ENCODE measurements around the gene MTX1.
"Not testable (repeated sequence)": the region's sequence is repeated elsewhere in the genome, so short reads cannot be mapped to it uniquely, and the experiment has no call there.

Gene MTX1

GRCh38 chr1:155232001-155232978 is 23.8 kb downstream of the MTX1 start:
- H3K36me3 ChIP-seq (ENCODE audit: control insufficient read depth in 5 of 5, insufficient read depth in 5 of 5, low read length in 5 of 5) = peaks cover 0 to 21% (median 18%) of the 10 kb centered on the region in 5 donors
- H3K4me3 ChIP-seq (ENCODE audit: low read depth in 1 of 5, low read length in 5 of 5); H3K9ac ChIP-seq (ENCODE audit: low read length in 5 of 5); H3K27me3 ChIP-seq (ENCODE audit: control insufficient read depth in 5 of 5, insufficient read depth in 4 of 5, low read length in 5 of 5); H3K27ac ChIP-seq (ENCODE audit: low read depth, low read length); H3K9me3 ChIP-seq (ENCODE audit: control insufficient read depth in 5 of 5, low read length in 5 of 5): not testable (repeated sequence)
- peaks cover 5 to 11% (median 6%) of the 10 kb centered on the region in 5 donors for H3K4me1 ChIP-seq (ENCODE audit: control insufficient read depth in 5 of 5, insufficient read depth in 5 of 5, low read length in 5 of 5)

GRCh38 chr1:155233502-155233901 is 25.0 kb downstream of the MTX1 start:
- peaks cover 0 to 29% (median 22%) of the 10 kb centered on the region in 5 donors for H3K36me3 ChIP-seq (ENCODE audit: control insufficient read depth in 5 of 5, insufficient read depth in 5 of 5, low read length in 5 of 5)
- H3K9me3 ChIP-seq (ENCODE audit: control insufficient read depth in 5 of 5, low read length in 5 of 5); H3K4me3 ChIP-seq (ENCODE audit: low read depth in 1 of 5, low read length in 5 of 5); H3K27ac ChIP-seq (ENCODE audit: low read depth, low read length); H3K9ac ChIP-seq (ENCODE audit: low read length in 5 of 5); H3K4me1 ChIP-seq (ENCODE audit: control insufficient read depth in 5 of 5, insufficient read depth in 5 of 5, low read length in 5 of 5); H3K27me3 ChIP-seq (ENCODE audit: control insufficient read depth in 5 of 5, insufficient read depth in 4 of 5, low read length in 5 of 5): not testable (repeated sequence)

DNA sequence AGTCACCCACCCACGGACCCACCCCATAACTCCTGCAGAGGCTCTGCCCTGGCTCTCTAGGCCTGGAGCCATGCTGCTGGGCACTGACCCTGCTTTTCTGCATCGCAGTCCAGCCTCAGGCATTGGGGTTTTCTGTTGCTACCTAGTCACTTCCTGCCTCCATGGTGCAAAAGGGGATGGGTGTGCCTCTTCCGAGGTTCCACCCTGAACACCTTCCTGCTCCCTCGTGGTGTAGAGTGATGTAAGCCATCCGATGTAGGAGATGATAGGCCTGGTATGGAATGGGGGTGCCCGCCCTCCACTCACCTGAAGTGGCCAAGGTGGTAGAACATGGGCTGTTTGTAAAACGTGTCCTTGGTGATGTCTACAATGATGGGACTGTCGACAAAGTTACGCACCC is 26.9 kb downstream of the MTX1 start:
- not testable (repeated sequence) for H3K4me3 ChIP-seq (ENCODE audit: low read depth in 1 of 5, low read length in 5 of 5); H3K9ac ChIP-seq (ENCODE audit: low read length in 5 of 5); H3K9me3 ChIP-seq (ENCODE audit: control insufficient read depth in 5 of 5, low read length in 5 of 5); H3K4me1 ChIP-seq (ENCODE audit: control insufficient read depth in 5 of 5, insufficient read depth in 5 of 5, low read length in 5 of 5); H3K27me3 ChIP-seq (ENCODE audit: control insufficient read depth in 5 of 5, insufficient read depth in 4 of 5, low read length in 5 of 5); H3K27ac ChIP-seq (ENCODE audit: low read depth, low read length)
- H3K36me3 ChIP-seq (ENCODE audit: control insufficient read depth in 5 of 5, insufficient read depth in 5 of 5, low read length in 5 of 5) = peaks cover 0 to 40% (median 22%) of the 10 kb centered on the region in 5 donors

DNA sequence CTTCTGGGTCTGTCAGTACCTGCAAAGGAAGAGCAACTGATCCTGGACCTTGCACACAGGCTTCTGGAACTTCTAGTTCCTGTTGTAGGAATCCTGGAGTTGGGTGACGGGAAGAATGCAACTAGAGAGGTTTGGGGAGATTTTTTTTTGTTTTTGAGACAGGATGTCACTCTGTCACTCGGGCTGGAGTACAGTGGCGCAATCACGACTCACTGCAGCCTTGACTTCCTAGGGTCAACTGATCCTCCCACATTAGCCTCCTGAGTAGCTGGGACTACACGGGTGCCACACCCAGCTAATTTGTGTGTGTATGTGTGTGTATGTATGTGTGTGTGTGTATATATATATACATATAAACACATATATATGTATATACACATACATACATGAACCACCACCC is 28.0 kb downstream of the MTX1 start:
- no peaks in the 10 kb centered on the region for H3K27me3 ChIP-seq (ENCODE audit: control insufficient read depth in 5 of 5, insufficient read depth in 4 of 5, low read length in 5 of 5)
- H3K4me3 ChIP-seq (ENCODE audit: low read depth in 1 of 5, low read length in 5 of 5) = no peak overlapping the region
- H3K9ac ChIP-seq (ENCODE audit: low read length in 5 of 5) = no peak overlapping the region
- H3K36me3 ChIP-seq (ENCODE audit: control insufficient read depth in 5 of 5, insufficient read depth in 5 of 5, low read length in 5 of 5) = peaks cover 0 to 40% (median 22%) of the 10 kb centered on the region in 5 donors
- no peaks in the 10 kb centered on the region for H3K9me3 ChIP-seq (ENCODE audit: control insufficient read depth in 5 of 5, low read length in 5 of 5)
- peaks cover 0 to 19% (median 13%) of the 10 kb centered on the region in 5 donors for H3K4me1 ChIP-seq (ENCODE audit: control insufficient read depth in 5 of 5, insufficient read depth in 5 of 5, low read length in 5 of 5)
- no peak overlapping the region for H3K27ac ChIP-seq (ENCODE audit: low read depth, low read length)

DNA sequence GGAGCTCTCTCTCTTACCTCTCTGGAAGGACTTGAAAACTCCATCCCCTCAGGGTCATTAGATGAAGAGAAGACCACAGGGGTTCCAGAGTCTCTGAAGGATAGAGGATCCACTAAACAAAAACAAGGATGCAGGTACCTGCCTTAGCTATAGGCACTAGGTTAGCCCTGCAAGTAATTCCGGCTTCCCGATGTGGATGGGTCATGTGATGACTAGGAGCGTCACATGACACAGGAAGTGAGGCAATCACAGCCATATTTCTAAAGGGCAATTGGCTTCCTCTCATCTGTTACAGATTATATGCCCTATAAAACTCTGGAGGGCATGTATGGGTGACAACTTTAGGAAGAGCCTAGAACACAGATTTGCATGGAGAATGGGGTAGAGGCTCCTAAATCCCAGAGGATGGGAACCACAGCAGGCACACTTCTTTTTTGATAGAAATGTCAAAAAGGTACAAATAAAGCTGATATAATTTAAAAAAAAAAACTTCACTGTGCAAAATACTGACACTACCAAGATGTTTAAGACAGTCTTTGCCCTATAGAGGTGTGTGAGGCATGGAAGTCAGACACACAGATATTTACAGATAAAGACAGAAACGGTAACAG is 32.7 kb downstream of the MTX1 start:
- Histone ChIP-seq H3K36me3 (ENCODE audit: control insufficient read depth in 5 of 5, insufficient read depth in 5 of 5, low read length in 5 of 5) (peaks cover 0 to 30% (median 15%) of the 10 kb centered on the region in 5 donors), H3K4me1 (ENCODE audit: control insufficient read depth in 5 of 5, insufficient read depth in 5 of 5, low read length in 5 of 5) (peaks cover 4 to 42% (median 28%) of the 10 kb centered on the region in 5 donors), H3K4me3 (ENCODE audit: low read depth in 1 of 5, low read length in 5 of 5) (peak overlapping the region; percentile 63 to 81 (median 65)), H3K9me3 (ENCODE audit: control insufficient read depth in 5 of 5, low read length in 5 of 5) (no peaks in the 10 kb centered on the region), H3K27ac (ENCODE audit: low read depth, low read length) (peak overlapping the region; percentile 16), H3K27me3 (ENCODE audit: control insufficient read depth in 5 of 5, insufficient read depth in 4 of 5, low read length in 5 of 5) (peaks cover 0 to 3% (median 0%) of the 10 kb centered on the region in 5 donors), H3K9ac (ENCODE audit: low read length in 5 of 5) (peak overlapping the region in 2 of 5 donors; percentile 21 to 65)

DNA sequence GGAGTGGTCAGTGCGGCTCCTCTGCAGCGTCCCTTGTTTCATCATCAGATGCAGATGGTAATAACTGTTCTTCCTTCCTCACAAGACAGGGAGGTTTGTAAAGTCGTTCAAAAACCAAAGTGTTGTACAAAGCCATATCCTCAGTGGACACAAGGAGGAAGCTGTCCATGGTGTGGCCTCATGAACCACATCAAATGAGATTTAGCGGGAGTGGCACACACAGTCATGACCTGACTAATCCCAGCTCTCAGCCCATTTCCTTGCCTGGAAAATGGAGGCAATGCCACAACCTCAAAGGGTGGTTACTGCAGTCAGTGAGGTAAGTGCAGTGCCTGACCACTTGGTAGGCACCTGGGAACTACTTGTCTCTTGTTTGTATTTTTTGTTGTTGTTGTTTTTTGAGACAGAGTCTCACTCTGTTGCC is 33.4 kb downstream of the MTX1 start:
- Histone ChIP-seq H3K9me3 (ENCODE audit: control insufficient read depth in 5 of 5, low read length in 5 of 5) (no peaks in the 10 kb centered on the region), H3K27ac (ENCODE audit: low read depth, low read length) (no peak overlapping the region)

GRCh38 chr1:155242805-155243358 is 34.4 kb downstream of the MTX1 start:
- Histone ChIP-seq H3K4me1 (ENCODE audit: control insufficient read depth in 5 of 5, insufficient read depth in 5 of 5, low read length in 5 of 5) (peaks cover 4 to 42% (median 28%) of the 10 kb centered on the region in 5 donors), H3K4me3 (ENCODE audit: low read depth in 1 of 5, low read length in 5 of 5) (peak overlapping the region in 4 of 5 donors; percentile 69 to 80 (median 78)), H3K9ac (ENCODE audit: low read length in 5 of 5) (peak overlapping the region in 1 of 5 donors; percentile 78), H3K36me3 (ENCODE audit: control insufficient read depth in 5 of 5, insufficient read depth in 5 of 5, low read length in 5 of 5) (peaks cover 0 to 23% (median 10%) of the 10 kb centered on the region in 5 donors), H3K27ac (ENCODE audit: low read depth, low read length) (no peak overlapping the region), H3K9me3 (ENCODE audit: control insufficient read depth in 5 of 5, low read length in 5 of 5) (no peaks in the 10 kb centered on the region), H3K27me3 (ENCODE audit: control insufficient read depth in 5 of 5, insufficient read depth in 4 of 5, low read length in 5 of 5) (peaks cover 0 to 3% (median 0%) of the 10 kb centered on the region in 5 donors)

More for the DNA sequence above, 33.4 kb downstream of the MTX1 start:
- H3K4me1 ChIP-seq (ENCODE audit: control insufficient read depth in 5 of 5, insufficient read depth in 5 of 5, low read length in 5 of 5) = peaks cover 4 to 42% (median 28%) of the 10 kb centered on the region in 5 donors
- peak overlapping the region in 1 of 5 donors; percentile 21 for H3K9ac ChIP-seq (ENCODE audit: low read length in 5 of 5)
- peaks cover 0 to 3% (median 0%) of the 10 kb centered on the region in 5 donors for H3K27me3 ChIP-seq (ENCODE audit: control insufficient read depth in 5 of 5, insufficient read depth in 4 of 5, low read length in 5 of 5)
- no peak overlapping the region for H3K4me3 ChIP-seq (ENCODE audit: low read depth in 1 of 5, low read length in 5 of 5)
- peaks cover 0 to 23% (median 9%) of the 10 kb centered on the region in 5 donors for H3K36me3 ChIP-seq (ENCODE audit: control insufficient read depth in 5 of 5, insufficient read depth in 5 of 5, low read length in 5 of 5)

- Histone ChIP-seq H3K36me3 (ENCODE audit: control insufficient read depth in 5 of 5, insufficient read depth in 5 of 5, low read length in 5 of 5) (peaks cover 0 to 19% (median 10%) of the 10 kb centered on the region in 5 donors), H3K9me3 (ENCODE audit: control insufficient read depth in 5 of 5, low read length in 5 of 5) (no peaks in the 10 kb centered on the region), H3K4me1 (ENCODE audit: control insufficient read depth in 5 of 5, insufficient read depth in 5 of 5, low read length in 5 of 5) (peaks cover 4 to 42% (median 28%) of the 10 kb centered on the region in 5 donors), H3K9ac (ENCODE audit: low read length in 5 of 5) (peak overlapping the region; percentile 10 to 78 (median 63)), H3K27ac (ENCODE audit: low read depth, low read length) (peak overlapping the region; percentile 56), H3K4me3 (ENCODE audit: low read depth in 1 of 5, low read length in 5 of 5) (peak overlapping the region; percentile 77 to 90 (median 80)), H3K27me3 (ENCODE audit: control insufficient read depth in 5 of 5, insufficient read depth in 4 of 5, low read length in 5 of 5) (peaks cover 0 to 3% (median 0%) of the 10 kb centered on the region in 5 donors)
These were observed 36.1 kb downstream of the MTX1 start for GRCh38 chr1:155244368-155245162.

- H3K4me3 ChIP-seq (ENCODE audit: low read depth in 1 of 5, low read length in 5 of 5) = peak overlapping the region; percentile 77 to 90 (median 80)
- peaks cover 4 to 42% (median 27%) of the 10 kb centered on the region in 5 donors for H3K4me1 ChIP-seq (ENCODE audit: control insufficient read depth in 5 of 5, insufficient read depth in 5 of 5, low read length in 5 of 5)
- peaks cover 0 to 16% (median 7%) of the 10 kb centered on the region in 5 donors for H3K36me3 ChIP-seq (ENCODE audit: control insufficient read depth in 5 of 5, insufficient read depth in 5 of 5, low read length in 5 of 5)
- H3K27me3 ChIP-seq (ENCODE audit: control insufficient read depth in 5 of 5, insufficient read depth in 4 of 5, low read length in 5 of 5) = peaks cover 0 to 3% (median 0%) of the 10 kb centered on the region in 5 donors
- no peaks in the 10 kb centered on the region for H3K9me3 ChIP-seq (ENCODE audit: control insufficient read depth in 5 of 5, low read length in 5 of 5)
- peak overlapping the region in 4 of 5 donors; percentile 10 to 78 (median 58) for H3K9ac ChIP-seq (ENCODE audit: low read length in 5 of 5)
- peak overlapping the region; percentile 56 for H3K27ac ChIP-seq (ENCODE audit: low read depth, low read length)
These were observed 36.6 kb downstream of the MTX1 start for GRCh38 chr1:155245163-155245524.
